SW480 (cell line): Measurements from ENCODE around the gene FOXJ3.

Experiments
- DNase-seq: peaks from one replicate; pipeline ENCODE4 v3.0.0-alpha.2; 2016; ENCODE audit warnings: low spot score

The FOXJ3 gene

DNA sequence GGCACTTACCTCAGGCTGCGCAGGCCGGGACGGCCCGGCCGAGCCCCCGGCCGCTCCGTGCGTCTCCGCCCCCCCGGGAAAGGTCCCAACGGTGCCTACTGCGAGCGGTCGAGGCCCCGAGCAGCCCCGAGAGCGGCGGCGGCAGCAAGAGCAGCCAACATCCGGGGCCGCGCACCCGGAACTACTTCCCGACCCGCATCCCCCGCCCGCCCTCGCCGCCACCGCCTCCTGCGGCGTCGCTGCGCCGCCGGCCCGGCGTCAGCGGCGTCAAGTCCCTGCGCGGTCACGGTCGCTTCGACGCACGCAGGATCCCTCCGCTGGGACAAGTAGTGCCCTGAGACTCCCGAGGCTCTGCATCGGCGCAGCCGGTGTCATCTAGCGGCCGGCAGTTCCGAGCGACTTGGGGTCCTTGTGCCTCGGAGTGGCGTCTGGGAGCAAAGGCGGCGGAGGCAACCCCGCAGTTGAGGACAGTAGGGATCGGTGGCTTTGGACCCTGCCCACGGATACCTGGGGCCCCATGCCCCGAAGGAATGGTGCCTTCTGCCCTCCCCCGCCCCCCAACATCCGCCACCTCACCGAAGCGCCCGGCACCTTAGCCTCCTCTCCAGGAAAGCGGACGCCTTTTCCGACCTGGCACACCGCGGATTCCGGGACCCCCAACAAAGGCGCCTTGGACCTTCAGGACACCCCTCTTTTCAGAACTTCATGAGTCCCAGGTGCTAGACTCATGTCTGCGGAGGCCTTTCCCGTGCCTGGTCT is at the start of gene FOXJ3:
Gene FOXJ3 (minus strand): TSS at position 186 of the 759 bp plus-strand sequence. CDS start 24,142 bp downstream, outside the sequence.
- peak; percentile 89 for DNase-seq

DNA sequence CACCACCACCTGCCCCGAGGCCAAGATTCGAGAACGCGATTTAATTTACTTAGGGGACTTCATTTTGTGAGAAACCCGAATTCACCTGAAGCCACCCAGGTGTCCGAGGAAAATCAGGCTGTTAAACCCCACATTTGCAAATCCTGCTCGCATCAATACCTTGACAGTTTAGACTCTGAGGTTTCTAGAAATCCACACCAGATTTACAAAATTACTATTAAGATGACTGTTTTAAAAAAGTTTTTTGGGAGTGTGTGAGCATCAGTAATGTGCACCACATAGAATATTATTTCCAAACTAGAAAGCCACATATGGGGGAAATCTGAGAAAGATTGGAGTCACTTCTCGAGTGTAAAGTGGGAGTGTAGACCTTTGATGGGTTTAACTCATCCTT is 46.2 kb upstream of the FOXJ3 start:
- no peak for DNase-seq

DNA sequence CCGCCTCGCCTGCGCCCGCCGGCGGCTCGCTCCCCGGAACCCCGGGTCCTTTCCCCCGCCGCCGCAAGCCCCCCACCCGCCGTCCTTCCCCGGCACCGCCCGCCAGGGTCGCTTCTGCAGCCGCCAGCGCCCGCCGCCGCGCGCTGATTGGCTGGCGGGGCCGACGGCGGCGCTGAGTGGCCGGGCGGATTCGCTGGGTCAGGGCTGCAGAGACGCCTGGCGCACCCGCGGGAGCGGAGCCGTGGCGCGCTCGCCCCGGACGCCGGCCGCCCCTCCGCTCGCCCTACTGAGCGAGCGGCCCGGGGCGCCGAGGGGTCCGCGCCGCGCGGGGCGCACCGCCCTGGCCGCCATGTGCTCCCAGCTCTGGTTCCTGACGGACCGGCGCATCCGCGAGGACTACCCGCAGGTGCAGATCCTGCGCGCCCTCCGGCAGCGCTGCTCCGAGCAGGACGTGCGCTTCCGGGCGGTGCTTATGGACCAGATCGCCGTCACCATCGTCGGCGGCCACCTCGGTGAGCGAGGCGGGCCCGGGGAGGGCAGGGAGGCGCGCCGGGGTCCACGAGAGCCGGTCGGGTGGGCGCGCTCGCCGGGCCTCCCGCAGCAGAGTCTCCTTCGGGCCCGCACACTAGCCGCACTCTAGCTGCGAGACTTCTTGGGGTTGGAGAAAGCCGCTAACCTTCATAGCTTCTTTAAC is 45.7 kb upstream of the FOXJ3 start, which contains the start of gene RIMKLA:
Gene RIMKLA (plus strand): TSS at position 207 of the 694 bp plus-strand sequence. CDS start 143 bp downstream, at position 350.
- DNase-seq: peak; percentile 54

DNA sequence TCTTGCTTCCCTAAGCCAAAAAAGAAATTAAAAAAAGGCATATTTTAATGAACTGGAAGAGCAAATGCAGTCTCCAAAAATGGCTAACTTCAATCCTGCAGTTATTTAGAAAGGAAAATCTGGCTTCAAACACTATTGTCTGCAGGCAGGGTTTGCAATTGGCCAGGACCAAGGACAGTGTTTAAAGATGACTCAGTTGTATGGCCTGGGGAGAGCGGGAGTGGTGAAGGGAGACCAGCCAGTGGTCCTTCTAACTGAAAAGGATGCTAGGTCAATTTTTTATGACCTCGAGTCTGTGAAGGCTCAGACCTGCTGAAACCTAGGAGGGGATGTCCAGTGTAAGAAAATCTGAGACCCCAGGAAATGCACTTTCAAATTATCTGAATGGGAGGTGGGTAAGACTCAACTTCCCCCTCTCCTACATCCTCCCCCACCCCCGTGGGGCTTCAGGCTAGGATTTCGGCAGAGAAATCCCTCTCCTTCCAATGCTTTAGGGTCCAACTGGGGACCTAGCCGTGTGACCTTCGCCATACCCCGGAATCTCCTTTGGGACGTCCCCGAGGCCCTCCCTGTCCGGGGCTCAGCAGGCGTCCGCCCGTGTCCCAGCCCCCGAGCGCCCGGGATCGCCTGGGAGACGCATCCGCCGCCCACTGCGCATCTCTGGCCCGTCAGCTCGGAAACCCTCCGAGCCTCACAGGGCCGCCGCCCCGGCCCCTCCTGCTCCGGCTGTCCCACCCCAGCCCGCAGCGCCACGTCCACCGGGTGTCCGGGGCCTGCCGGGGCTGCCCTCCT is 45.0 kb upstream of the FOXJ3 start:
- DNase-seq: peak; percentile 35

DNA sequence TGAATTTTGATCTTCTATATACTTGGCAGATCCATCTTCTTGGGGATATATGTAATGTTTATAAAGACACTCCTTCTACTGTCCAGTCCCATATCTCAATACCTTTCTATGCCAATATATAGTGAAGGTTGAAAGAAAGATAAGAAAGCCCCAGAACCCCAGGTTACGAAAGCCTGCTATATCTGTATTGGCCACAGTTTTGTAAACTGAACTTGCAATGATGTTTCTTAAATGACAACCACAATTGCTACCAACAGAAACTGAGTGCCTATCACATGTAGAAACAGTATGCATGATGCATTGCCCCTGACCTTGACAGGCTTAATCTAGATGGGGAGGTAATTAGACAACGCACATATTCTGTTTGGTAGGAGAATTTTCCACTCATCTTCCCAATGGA is 37.8 kb upstream of the FOXJ3 start:
- no peak for DNase-seq

DNA sequence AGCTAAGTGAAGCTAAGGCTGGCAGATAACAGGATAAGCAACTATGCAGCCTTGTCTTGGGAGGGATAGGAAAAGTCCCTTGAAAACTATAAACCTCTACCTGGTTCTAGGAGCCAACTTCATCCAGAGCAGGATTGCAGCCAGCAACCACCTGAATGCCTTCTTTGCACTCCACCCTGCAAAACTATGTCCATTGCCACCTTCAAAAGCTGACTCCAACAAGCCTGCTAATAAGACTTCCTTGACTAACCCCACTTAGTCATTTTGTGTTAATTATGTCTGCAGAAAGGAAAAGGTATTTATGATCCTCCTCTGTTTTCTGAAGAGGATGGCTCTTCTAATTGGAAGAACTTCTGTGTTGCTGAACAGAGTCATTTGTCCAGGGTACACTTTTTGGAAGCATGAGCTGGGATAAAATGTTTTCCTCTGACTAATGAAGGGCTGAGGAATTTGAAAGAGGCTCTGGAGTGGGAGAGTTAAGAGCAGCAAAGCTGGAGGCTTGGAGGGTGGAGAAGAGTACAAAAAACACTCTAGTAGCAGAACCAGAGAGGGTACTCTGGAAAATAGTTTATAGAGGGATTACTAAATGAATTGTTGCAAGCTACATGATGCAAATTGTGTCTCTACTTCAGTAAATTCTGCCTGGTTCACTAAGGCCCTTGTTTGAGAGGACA is 36.0 kb upstream of the FOXJ3 start:
- DNase-seq: no peak

DNA sequence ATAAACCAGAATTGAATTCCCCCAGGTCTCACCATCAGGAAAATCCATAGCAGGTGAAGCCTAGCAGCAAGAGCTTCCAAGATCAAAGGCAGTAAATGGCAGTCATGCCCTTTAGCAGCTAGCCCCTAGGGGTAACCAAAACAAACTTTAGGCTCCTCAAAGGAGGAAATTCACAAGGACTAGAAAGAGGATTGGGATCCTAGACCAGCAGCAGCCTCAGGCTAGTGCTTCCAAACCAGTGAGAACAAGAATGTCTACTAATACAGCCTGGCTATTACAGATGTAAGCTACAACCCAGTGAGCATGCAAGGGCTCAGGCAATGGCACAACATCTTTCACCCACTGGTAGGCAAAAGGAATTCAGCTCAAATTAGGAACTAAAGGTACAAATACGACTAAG is 34.4 kb upstream of the FOXJ3 start:
- DNase-seq: no peak

DNA sequence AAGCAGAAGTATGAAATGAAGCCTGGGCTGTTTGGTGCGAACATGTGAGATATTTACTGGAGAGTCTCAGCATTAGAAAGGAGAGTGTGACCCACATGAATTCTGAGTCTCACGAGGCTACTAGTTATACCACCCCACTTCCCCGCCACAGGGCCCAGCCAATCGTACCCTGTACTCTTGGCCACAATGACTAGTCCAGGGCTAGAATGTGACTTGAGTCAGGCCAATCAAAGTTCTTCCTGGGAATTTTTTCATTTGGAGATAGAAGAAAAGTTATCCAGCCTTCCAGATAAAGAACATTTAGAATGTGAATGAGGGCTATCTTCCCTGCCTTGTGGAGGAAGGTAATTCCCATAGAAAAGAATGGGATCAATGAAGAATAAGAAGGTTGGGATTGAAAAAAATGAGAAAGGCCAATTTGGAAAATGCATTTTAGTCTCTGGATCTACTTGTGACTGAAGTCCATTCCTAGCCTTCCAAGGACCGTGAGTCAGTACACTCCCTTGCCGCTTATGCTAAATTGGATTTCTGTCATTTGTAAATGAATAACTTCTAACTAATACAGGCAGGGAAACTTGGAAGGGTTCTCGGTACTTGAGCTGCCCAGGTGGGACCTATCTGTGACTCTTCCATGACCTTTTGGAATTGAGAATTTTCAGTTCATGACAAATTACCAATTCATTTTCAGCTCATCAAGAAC is 33.2 kb upstream of the FOXJ3 start:
- no peak for DNase-seq

DNA sequence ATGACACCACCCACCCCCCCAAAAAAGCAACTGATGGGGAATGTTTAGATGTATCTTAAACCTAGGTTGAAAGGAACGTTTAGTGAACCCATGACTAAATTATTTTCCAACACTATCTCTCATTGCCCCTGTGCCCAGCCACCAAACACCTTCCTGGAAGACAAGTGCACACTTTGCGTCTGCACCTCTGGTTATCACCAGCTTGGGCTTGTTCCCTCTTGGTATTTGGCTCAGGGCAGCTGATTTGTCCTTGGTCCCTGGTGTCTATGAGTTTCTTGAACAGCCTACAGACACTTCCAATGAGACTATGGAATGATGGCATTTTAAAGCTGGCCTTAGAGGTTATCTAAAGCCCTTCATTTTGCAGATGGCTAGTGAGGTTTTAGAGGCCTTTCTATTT is 30.1 kb upstream of the FOXJ3 start:
- no peak for DNase-seq

DNA sequence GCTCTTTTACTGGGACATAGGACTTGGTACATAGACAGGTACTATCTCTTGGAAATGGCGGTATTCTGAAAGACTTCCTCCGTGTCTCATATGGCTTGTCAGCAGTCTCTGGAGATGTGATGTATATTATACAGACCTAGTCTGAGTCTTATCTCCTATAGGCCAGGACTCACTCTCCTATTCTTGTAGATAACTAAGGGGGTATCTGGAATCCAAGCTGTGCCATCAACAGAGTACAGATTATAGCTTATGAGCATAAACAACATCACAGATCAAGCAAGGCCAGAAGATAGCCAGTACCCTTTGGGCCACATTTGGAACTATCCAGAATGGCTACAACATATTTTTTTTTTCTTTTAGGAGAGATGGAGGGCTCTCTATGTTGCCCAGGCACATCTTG is 29.5 kb upstream of the FOXJ3 start:
- no peak for DNase-seq

DNA sequence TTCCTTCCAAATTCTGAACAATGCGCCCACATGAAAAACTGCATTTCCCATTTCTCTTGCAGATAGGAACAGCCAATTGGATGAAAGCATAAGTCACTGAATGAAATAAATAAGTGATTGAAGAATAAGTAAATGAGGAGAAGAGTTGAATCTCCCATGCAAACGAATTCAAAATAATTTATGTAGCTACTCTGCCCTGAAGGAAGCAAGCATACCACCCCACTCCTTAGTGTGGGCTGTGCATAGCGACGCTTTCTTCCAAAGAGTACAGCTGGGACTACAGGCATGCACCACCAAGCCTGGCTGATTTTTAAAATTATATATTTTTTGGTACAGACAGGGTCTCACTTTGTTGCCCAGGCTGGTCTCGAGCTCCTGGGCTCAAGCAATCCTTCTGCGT is 29.1 kb upstream of the FOXJ3 start:
- no peak for DNase-seq

DNA sequence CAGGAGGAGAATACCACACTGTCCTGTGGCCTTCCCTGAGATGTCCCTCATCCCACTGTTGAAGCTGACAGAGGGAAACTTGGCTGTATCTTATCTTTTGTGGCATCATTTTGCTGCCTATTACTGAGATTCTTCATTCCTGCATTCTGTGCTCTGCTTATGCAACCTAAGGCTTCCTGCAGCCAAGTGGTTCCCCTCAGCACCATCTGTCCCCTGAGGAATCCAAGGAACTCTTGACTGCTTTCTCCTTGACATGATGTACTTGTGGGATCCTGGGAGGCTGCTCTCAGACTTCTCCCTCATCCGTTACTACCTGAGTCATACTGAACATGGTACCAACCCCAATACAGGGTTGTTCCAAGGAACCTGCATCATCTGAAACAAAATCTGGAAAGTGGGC is 24.4 kb upstream of the FOXJ3 start:
- no peak for DNase-seq

DNA sequence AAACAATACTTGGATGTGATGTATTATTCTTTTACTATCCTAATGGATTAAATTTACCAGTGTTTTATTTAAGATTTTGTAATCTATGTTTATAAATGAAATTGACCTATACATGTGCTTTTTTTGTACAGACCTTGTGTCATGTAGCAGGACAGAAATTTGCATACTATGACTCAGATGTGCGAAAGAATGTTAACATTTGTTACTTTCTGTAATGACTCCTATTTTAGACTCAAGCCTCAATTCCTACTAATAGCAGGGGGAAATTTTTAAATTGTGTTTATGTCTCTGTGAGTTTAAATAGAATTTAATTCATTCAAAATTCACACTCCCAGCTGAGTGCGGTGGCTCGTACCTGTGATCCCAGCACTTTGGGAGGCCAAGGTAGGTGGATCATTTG is 23.8 kb upstream of the FOXJ3 start:
- no peak for DNase-seq

DNA sequence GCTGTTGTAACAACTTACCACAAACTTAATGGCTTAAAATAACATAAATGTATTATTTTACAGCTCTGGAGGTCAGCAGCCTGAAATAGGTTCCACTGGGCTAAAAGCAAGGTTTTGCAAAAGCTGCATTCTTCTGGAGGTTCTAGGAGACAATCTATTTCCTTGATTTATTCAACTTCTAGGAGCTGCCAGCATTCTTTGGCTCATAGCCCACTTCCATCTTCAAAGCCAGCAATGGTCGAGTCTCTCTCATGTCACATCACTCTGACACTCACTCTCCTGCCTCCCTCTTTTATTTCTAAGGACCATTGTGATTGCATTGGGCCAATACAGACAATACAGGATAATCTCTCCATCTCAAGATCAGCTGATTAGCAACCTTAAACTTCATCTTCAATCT is 15.1 kb upstream of the FOXJ3 start:
- no peak for DNase-seq

DNA sequence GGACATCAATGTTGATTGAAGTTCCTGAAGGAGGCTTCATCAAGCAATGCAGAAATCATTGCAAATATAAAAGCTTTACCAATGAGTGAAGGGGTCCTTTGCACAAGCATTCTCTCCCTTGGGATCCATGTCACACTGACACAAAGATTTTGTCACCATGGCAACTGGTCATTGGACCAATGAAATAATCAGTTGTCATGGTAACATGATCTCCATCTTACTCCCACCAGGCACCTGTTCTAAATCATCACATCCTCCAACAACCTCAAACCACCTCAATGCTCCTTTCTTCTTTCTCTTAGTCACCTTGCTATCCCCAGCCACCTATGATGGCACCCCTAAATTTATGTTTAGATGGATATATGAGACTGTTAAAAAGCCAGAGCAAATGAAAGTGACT is 13.5 kb upstream of the FOXJ3 start:
- no peak for DNase-seq

DNA sequence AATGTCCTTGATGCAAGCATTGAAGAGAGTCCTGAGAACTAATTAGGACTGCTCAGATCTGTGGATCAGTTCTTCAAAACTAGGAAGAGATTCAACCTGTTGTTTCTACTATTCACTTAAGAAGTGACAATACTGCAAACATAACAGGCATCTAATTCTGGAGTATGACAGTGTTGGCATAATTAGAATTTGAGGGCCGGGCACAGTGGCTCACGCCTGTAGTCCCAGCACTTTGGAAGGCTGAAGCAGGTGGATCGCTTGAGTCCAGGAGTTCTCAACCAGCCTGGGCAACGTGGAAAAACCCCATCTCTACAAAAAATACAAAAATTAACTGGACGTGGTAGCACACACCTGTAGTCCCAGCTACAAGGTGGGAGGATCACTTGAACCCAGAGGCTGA is 8.0 kb upstream of the FOXJ3 start:
- DNase-seq: no peak

DNA sequence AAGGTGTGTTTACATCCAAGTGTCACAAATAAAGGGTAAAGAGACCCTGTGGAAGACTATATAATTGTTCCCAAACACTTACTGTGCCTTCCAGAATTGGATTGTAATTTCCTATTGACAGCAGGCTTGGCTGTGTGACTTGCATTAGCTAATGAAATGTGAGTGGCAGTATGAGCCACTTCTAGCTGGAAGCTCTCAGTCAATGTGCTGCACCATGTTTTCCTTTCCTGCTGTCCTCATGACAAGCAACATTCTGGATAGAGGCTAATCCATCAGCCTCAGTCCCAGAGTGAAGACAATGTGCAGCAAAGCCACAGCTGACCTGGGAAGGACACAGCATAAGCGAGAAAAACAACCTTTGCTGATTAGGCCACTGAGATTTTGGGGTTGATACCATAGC is 5.9 kb upstream of the FOXJ3 start:
- DNase-seq: no peak

DNA sequence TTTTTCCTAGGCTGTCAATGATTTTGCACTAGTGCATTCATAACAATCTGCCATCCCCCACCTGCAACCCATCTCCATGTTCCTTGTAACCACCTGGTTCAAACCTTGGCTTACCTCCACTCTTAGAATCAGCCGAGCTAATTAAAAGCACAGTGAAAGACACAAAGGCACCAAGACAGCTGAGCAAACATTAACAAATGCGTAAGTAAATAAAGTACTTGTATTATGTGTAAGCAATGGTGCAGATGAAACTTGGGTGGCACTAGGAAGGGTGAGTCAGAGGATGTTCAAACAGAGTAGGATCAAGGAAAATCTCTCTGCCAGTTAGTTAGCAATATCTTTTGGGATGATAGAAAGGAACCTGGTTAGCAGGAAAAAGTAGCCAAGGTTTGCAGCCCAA is 5.1 kb upstream of the FOXJ3 start:
- peak; percentile 85 for DNase-seq

DNA sequence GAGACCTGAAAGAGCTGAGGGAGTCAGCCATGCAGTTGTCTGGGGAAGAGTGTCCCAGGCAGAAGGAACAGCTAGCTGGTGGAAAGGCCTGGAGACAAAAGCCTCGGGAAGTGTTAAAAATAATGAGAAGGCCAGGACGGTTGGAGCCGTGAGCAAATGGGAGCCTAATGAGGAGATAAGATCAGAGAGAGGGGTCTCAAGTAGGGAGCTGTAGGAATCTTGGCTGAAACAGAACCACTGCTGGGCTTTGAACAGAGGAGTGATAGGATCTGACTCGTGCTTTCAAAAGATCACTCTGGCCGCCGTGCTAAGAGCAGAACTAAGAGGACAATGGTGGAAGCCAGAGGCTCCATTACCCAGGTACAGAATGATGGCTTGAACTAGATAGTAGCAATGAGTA is 1.9 kb upstream of the FOXJ3 start:
- DNase-seq: no peak

DNA sequence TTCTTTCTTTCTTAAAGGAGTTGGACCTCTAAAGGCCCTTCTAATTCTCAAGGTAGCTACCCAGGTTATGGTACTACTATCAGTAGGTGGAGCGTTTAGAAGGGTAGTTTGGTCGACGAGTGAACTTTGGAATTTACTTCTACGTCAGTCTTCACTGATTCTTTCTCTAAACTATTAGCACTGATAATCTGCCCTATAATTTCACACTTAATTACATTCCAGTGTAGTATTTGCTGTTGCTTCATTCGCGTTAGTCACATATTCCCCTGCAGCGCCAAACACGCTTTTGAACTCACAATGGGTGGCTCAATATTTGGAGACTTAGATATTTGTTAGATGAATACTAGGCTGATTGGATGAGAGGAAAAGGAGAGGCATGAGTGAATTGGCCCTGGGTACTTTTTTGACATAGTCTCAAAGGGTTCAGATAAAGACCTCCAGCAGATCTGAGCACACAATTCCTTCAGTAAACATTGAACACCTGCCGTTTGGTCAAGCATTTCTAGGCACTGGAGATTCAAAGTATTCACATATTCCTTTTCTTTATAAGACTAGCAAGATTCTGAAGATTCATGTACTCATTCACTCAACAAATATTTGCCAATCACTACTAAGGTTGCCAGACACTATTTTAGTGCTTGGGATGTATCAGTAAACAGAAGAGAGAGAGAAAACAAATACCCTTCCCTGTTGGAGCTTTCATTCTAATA is 929 bp upstream of the FOXJ3 start:
- DNase-seq: peak; percentile 21
